Adipose tissue (tissue), 3 donors: ENCODE data around the gene DIAPH3. TPM values are rescaled to one million over a fixed set of nuclear protein-coding genes. Genes with fewer than 3 reads are reported as not detected.
A peak's percentile ranks its signal among the peaks of the same experiment; 100 is the strongest.

Experiments
- H3K27ac ChIP-seq: one replicate; pipeline ENCODE4 v1.5.1; 2013; ENCODE audit warnings: low read depth, low read length
- WGBS, 3 donors: extraction: QIAGEN DNeasy Blood & Tissue Kit; methylation state at CpG; one replicate each; pipeline ENCODE4 v1.1.7; 2013; 5-methylcytosine and 5-hydroxymethylcytosine counted together
- polyA plus RNA-seq, 3 donors: library from polyadenylated mRNA; stranded (reverse); fragments of 200-250 nt; gene quantifications; one replicate each; pipeline ENCODE4 v1.2.3, GENCODE V29; 2013
- donor health status: healthy with polysubstance abuse.
- donor health status: Bipolar disorder and iron deficiency.
- donor health status: healthy.

DIAPH3 gene
- polyA plus RNA-seq, 3 donors: 0.06 to 0.45 (median 0.24) TPM

DNA sequence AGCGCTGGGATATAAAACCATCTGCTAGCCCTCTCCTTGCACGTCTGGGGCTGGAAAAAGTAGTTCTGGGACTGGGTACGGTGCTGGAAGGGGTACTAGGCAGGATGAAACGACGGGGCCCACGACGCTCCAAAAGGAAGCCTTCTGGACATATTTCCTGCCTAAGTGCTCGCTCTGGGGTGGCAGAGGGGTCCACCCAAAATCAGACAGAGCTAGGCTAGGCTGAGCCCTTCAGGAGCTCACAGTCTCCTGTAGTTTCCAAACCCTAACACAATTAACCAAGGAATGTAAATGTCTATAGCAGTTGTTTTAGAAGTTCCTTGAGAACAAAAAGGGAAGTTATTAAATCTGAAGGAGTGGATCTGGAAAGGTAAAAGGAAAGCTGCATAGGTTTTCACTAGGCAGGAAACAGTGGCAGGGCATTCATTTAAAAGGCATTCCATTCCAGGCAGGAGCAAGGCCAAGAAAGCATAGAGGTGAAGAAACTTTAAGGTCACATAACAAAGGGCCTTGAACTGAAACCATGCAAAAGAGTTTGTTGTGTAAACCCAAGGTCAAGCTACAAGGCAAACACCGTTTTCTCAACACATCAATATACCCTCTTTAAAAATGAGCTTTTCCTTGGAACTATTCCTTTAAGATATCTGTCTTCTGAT is 634 bp upstream of the DIAPH3 start:
- WGBS, 3 donors: 3 to 8% (median 8%) methylated on average over 9 of the region's 9 CpGs
- peak overlapping the region; percentile 51 for H3K27ac ChIP-seq

- H3K27ac ChIP-seq: no peak overlapping the region
Observed at GRCh38 chr13:60162096-60162495, 1.6 kb downstream of the DIAPH3 start.

DNA sequence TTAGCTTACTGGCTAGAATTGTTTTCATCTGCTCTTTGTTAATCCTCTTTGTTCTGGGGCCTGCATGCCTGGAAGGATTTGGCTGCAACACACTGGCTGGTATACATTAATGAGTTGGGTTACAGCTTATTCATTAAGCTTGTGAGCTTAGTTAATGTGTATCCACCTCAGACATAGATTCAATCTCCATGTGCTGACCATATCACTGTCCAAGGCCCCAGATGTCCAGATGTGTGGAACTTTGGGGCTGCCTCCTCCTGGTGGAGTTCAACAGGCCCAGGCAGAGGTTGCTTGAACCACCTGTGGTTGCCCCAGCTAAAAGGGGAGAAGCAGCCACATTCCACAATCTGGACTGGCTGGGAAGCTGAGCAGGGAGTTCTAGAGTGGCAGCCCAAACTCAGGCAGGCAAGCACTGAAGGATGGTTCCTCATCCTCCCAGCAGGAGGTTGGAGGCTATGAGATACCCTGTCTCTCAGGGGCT is 5.4 kb downstream of the DIAPH3 start:
- H3K27ac ChIP-seq: no peak overlapping the region

- no peak overlapping the region for H3K27ac ChIP-seq
Observed at GRCh38 chr13:60155978-60156377, 7.8 kb downstream of the DIAPH3 start.

GRCh38 chr13:60152904-60153303 is 10.8 kb downstream of the DIAPH3 start:
- no peak overlapping the region for H3K27ac ChIP-seq

- no peak overlapping the region for H3K27ac ChIP-seq
Observed at GRCh38 chr13:60152114-60152513, 11.6 kb downstream of the DIAPH3 start.

- 85 to 96% (median 88%) methylated on average over 2 of the region's 2 CpGs for WGBS, 3 donors
- H3K27ac ChIP-seq: no peak overlapping the region
Observed at GRCh38 chr13:60150538-60150937, 13.2 kb downstream of the DIAPH3 start.

DNA sequence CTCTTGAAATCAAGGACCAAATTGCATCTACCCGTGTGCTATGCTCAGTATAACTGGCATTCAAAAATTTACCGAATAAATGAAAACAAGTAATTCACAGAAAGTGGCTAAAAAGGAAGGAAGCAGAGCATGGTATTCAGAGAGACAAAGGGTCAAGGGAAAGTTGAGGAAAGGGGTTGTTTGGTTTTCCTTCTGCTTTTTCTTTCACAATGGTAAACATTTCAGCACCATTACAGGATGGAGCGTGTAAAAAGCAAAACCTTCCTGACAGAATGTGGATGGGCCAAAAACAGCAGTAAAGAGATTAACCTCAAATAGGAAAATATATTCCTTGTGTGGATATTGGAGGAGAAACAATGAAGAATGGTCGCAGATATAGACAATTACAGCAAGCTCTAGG is 14.8 kb downstream of the DIAPH3 start:
- no peak overlapping the region for H3K27ac ChIP-seq
- WGBS, 3 donors: 52 to 86% (median 53%) methylated on average over 4 of the region's 4 CpGs

- H3K27ac ChIP-seq: no peak overlapping the region
Observed at GRCh38 chr13:60147361-60147760, 16.4 kb downstream of the DIAPH3 start.

DNA sequence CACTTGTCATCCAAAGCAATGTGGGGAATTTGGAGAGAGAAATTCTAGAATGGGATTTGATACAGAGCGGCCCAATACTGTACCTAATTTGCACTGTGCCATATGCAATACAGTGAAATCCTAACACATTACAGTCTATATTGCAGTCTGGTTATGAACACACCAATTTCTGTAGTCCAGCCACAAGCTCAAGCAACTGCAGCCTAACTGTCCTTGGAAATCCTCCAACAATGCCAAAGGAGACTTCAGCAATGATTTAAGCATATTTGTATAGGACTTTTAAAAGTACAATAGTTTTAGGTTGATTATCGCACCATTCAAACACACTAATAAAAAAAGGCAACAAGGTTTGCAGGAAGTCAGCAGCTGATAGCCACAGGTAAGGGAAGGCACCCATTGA is 17.3 kb downstream of the DIAPH3 start:
- H3K27ac ChIP-seq: no peak overlapping the region
- WGBS, 3 donors: 68 to 86% (median 72%) methylated on average over 2 of the region's 2 CpGs

DNA sequence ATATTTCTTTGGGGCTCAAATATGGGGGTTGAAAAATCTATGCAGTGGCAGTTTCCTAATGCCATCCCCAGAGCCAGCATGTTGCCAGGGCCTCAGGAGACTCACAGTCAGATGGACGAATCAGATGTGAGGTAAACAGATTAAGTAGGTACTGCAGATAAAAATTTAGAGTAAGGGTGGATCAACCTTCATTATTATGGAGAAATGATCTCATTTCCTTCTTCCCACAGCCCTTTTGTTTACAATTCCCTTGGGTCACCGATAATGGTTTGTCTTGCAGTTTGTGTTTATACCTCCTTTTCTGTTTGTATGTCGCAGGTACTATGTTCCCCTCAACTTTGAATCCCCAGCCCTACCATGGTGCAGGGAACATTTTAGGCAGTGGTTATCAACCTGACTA is 20.0 kb downstream of the DIAPH3 start:
- 71 to 76% (median 72%) methylated on average over 3 of the region's 3 CpGs for WGBS, 3 donors
- H3K27ac ChIP-seq: no peak overlapping the region

GRCh38 chr13:60139272-60139671 is 24.5 kb downstream of the DIAPH3 start:
- 80 to 94% (median 91%) methylated on average over 3 of the region's 3 CpGs for WGBS, 3 donors
- H3K27ac ChIP-seq: no peak overlapping the region

DNA sequence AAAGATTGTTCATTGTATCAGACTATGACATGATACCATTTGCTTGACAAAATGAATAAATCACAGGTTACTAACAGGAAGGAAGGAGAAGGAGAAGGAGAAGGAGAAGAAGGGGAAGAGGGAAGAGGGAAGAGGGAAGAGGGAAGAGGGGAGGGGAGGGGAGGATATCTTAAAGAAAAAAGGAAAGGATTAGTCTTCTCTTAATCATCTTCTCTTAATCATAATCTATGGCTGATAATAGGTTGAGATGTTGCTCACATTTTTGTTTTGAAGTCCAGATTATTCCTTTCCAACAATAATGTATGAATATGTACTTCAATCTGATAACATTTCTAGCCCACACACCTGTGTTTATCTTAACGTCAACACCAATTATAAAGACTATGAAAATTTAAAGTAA is 25.1 kb downstream of the DIAPH3 start:
- WGBS, 3 donors: 38 to 95% (median 92%) methylated on average over 1 of the region's 1 CpG

DNA sequence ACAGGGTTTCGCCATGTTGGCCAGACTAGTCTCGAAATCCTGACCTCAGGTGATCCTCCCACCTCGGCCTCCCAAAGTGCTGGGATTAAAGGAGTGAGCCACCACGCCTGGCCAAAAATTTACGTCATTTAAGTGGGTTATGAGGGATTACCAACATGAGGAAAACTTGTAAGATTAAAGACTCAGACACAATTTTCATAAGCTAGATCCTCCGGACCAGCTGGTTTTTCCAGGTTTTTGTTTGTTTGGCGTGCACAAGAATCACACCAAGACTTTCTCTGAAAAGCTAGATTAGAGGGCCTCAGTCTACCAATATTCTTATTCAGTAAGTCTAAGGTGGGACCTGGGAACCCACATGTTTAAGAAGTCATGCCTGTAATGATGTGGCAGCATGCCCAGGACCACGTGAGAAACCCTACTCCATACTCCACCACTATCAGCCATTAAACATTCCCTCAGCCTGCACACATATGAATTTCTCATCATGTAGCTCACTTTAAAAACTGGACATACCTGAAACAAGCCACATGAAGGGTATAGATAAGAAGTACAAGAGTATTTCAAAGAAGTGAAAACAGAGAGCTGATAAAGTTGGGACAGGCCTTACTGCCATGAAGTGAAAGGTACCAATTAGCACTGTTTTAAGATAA is 25.7 kb downstream of the DIAPH3 start:
- 91 to 93% (median 93%) methylated on average over 8 of the region's 8 CpGs for WGBS, 3 donors

More for the DNA sequence above, 25.1 kb downstream of the DIAPH3 start:
- H3K27ac ChIP-seq: no peak overlapping the region

DNA sequence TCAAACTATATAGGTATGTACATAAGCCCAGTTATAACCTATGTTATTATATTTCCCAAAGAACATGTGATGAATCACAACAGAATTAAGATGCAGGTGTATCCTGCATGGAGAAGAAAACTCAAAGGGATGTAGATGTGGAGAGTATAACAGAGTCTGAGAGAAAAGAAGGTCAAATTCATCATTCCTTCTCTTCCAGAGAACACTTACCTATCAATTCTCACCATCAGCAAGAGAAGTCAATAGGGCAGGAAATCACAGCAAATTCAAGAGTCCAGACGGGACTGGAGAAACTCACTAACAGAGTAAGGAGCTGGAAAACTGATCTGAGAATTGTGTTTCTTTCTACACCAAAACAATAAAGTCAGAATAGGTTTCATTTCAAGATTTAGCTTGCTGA is 28.4 kb downstream of the DIAPH3 start:
- no peak overlapping the region for H3K27ac ChIP-seq
- WGBS, 3 donors: 48 to 63% (median 61%) methylated on average over 1 of the region's 1 CpG

More for the DNA sequence above, 25.7 kb downstream of the DIAPH3 start:
- H3K27ac ChIP-seq: no peak overlapping the region

- WGBS, 3 donors: 77 to 90% (median 81%) methylated on average over 4 of the region's 4 CpGs
Observed at GRCh38 chr13:60134376-60134775, 29.4 kb downstream of the DIAPH3 start.

DNA sequence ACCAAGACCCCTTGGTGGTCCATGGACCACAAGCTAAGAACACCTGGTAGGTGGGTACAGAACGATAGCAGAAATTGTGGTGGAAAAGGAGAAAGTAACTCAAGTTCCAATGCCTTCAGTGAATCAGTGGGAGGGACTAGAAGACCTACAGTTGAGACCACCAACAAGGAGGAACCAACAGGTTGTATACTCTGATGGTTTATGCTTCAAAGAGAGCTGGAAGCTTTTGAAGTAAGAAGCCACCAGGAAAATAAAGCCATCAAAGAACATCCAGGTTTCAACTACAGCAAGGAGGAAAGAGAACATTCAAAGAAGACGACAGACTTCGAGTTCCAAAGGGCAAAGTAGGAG is 42.4 kb downstream of the DIAPH3 start:
- WGBS, 3 donors: 86 to 94% (median 92%) methylated on average over 3 of the region's 3 CpGs
- H3K27ac ChIP-seq: no peak overlapping the region

More at GRCh38 chr13:60134376-60134775, 29.4 kb downstream of the DIAPH3 start:
- no peak overlapping the region for H3K27ac ChIP-seq

DNA sequence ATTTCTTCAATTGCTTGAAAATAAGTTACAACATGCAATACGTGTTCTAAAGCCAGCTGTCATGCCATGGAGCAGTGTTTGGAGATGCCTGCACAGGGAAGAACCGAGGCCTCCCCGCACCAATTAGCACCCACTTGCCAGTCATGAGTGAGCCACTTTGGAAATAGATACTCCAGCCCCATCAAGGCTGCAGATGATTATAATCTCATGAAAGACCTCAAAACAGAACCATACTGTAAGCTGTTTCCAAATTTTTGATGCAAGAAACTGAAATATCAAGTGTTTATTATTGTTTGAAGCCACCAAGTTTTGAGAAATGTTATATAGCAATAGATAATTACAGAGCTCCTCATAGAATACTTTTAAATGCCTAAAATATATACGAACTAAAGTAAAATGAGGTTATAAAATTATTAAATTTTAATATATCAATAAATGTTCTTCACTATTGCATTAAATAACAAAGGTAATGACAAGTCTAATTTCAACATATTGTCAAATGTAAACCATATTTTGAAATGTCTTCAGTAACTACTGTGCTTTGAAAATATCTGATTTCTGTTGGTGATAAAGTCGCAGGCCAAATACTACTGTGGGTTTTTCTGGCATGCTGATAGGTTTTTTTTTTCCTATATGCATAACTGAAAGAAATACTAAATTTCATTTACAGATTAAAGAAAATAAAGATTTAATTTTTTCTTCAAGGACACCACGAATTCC is 43.0 kb downstream of the DIAPH3 start:
- H3K27ac ChIP-seq: no peak overlapping the region
- WGBS, 3 donors: 94 to 98% (median 95%) methylated on average over 6 of the region's 6 CpGs

DNA sequence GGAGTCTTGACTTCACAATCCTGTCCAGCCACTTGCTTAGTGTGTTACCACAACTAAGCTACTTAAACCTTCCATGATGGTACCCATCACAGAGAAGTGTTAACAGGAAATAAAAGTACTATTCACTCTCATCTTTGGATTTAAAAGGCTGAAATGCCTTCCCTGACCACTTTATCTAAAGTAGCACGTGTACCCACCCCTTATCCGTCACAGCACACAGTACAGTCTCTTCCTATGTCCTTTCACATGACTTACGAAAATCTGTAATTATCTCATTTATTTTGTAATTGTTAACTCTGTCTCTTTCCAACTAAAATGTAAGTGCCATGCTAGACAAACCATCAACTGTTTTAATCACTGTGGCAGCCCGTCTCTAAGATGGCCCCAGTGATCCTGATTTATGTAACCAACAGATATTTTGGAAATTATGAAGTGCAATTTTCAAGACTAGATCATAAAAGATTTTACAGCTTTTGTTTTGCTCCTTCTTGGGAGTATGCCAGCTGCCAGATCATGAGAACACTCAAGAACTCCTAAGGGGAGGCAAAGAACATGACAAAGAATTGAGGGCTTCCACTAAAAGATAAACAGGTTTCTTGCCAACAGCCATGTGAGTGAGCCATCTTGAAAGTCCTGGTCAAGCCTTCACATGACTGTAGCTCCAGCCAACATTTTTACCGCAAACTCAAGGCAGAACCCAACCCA is 44.9 kb downstream of the DIAPH3 start:
- H3K27ac ChIP-seq: no peak overlapping the region
- WGBS, 3 donors: 93 to 96% (median 95%) methylated on average over 5 of the region's 5 CpGs
